ENCODE data around the gene CERT1.
A peak's percentile ranks its signal among the peaks of the same experiment; 100 is the strongest.

The CERT1 gene

DNA sequence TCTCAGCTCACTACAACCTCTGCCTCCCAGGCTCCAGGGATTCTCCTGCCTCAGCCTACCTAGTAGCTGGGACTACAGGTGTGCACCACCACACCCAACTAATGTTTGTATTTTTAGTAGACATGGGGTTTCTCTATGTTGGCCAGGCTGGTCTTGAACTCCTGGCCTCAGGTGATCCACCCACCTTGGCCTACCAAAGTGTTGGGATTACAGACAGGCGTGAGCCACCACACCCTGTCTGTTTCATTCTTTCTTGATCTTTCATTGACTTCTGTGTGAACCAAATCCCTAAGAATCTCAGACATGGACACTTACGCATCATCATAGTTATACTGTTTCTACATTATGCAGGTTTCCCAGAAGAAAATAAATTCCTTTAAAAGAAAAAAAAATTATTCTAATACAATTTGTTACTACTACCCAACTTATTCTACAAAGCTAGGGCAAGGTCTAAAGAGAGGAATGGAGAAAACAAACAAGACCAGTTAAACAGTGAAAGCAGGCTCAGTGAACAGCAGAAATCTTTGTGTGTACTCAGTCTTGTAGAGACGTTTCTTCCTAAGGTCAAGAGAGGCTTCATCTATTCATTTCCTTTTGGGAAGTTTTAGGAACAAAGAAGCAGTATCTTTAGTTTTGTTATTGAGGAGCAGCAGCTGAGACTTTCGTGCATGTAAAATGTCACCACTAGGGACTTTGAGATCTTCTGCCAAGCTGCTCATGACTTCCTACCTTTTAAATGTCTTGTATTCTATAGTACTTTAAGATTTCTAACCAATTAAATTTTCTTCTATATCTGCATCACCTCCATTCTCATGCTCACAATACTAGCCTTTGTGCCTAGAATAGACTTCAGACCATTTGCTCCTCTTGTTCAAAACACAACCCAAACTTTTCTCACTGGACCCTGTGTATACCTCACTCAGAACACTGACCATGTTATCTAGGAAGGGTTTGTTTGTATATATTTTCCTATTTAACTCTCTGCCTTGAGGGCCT, 180.0 kb downstream of the CERT1 start:
- H3K4me3 ChIP-seq (ENCODE audit: low read depth, low read length): no peak overlapping the region
- peak; percentile 9 for DNase-seq (ENCODE audit: low read depth)
- TF ChIP-seq CTCF (IDR thresholded peaks at IDR 0.05; ENCODE audit: insufficient read depth, low read depth, low read length, missing control alignments): no peak

DNA sequence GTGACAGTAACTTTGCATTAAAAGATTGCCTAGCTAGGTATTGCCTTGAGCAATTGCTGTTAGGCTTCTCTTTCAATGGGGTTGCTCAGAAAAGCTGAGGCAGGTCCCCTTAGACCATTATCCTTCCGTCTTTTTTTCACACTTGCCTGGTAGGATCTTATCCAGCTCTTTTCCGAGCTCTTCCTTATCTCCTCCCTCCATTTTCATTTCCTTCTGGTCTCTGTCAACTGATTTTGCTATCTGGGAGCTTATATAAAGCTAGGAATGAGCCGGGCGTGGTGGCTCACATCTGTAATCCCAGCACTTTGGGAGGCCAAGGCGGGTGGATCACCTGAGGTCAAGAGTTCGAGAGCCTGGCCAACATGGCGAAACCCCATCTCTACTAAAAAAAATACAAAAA, 181.0 kb downstream of the CERT1 start:
- no peak for TF ChIP-seq CTCF (IDR thresholded peaks at IDR 0.05; ENCODE audit: insufficient read depth, low read depth, low read length, missing control alignments)
- DNase-seq (ENCODE audit: low read depth): no peak
- H3K4me3 ChIP-seq (ENCODE audit: low read depth, low read length): no peak overlapping the region
